Lung (tissue), 12 donors: ENCODE results near the gene SDR39U1. TPM values are rescaled to one million over a fixed set of nuclear protein-coding genes. Genes with fewer than 3 reads are reported as not detected.

ENCODE experiments used
- ATAC-seq: fragments of 200-7000 bp; cut with Tn5 transposase; one replicate; pipeline ENCODE4 v1.9.1; 2020; ENCODE audit warnings: moderate number of reproducible peaks; ENCODE audit not compliant: insufficient read depth, low FRiP score
- DNase-seq, 3 donors: peaks; one replicate each; pipeline ENCODE4 v3.0.0-alpha.2; 2013 to 2017
- H3K27ac ChIP-seq, 2 donors: one replicate each; pipeline ENCODE4 v1.5.1; 2013; ENCODE audit warnings: mild to moderate bottlenecking in 2 of 2, moderate library complexity in 2 of 2, control low read depth in 1 of 2, inconsistent platforms in 1 of 2, low read depth in 1 of 2, low read length in 1 of 2
- H3K27me3 ChIP-seq, 3 donors: one replicate each; pipeline ENCODE4 v1.5.1; 2013; ENCODE audit warnings: low read length in 2 of 3; ENCODE audit not compliant: control insufficient read depth in 3 of 3, insufficient read depth in 3 of 3
- H3K36me3 ChIP-seq, 4 donors: one replicate each; pipeline ENCODE4 v1.5.1; 2013; ENCODE audit warnings: low read length in 4 of 4, mild to moderate bottlenecking in 1 of 4, moderate library complexity in 1 of 4; ENCODE audit not compliant: control insufficient read depth in 4 of 4, insufficient read depth in 4 of 4
- H3K4me1 ChIP-seq, 5 donors: one replicate each; pipeline ENCODE4 v1.5.1; 2013; ENCODE audit warnings: low read length in 5 of 5, mild to moderate bottlenecking in 2 of 5, moderate library complexity in 1 of 5; ENCODE audit not compliant: control insufficient read depth in 5 of 5, insufficient read depth in 5 of 5
- H3K4me3 ChIP-seq: one replicate; pipeline ENCODE4 v1.5.1; 2013; ENCODE audit warnings: mild to moderate bottlenecking, control low read depth, moderate library complexity
- H3K9ac ChIP-seq, 2 donors: one replicate each; pipeline ENCODE4 v1.5.1; 2013; ENCODE audit warnings: low read length in 2 of 2, control low read depth in 1 of 2; ENCODE audit not compliant: insufficient read depth in 1 of 2
- H3K9me3 ChIP-seq, 4 donors: one replicate each; pipeline ENCODE4 v1.5.1; 2013; ENCODE audit warnings: low read length in 3 of 4, mild to moderate bottlenecking in 1 of 4, moderate library complexity in 1 of 4; ENCODE audit not compliant: control insufficient read depth in 4 of 4, insufficient read depth in 3 of 4
- WGBS, 2 donors: extraction: QIAGEN DNeasy Blood & Tissue Kit; methylation state at CpG; one replicate each; pipeline ENCODE4 v1.1.7; 2013; 5-methylcytosine and 5-hydroxymethylcytosine counted together
- polyA plus RNA-seq, 2 donors: library from polyadenylated mRNA; stranded (reverse); fragments of 200-250 nt; gene quantifications; one replicate each; pipeline ENCODE4 v1.2.1, GENCODE V29; 2013
- total RNA-seq, 2 donors: library from RNA; depleted of rRNA in 1 of 2; stranded (reverse); fragments of >200 nt in 1 of 2; gene quantifications; one replicate each; pipeline ENCODE4 v1.2.1, GENCODE V29; 2014 to 2021
- TF ChIP-seq, protein P1 (sequence below): IDR thresholded peaks from 2 replicates; pipeline ENCODE4 v1.5.1; 2012; ENCODE audit warnings: mild to moderate bottlenecking; ENCODE audit errors: control extremely low read depth, extremely low read depth
- donor health status: control.
- donor health status: control.
- donor health status: Bipolar disorder and iron deficiency.
- donor health status: healthy.
- donor health status: DM: yes; HTN: yes; CAD: no.

The SDR39U1 gene
- total and polyA plus RNA-seq, 4 donors, result 19.5 to 63.9 (median 52.8) TPM

DNA sequence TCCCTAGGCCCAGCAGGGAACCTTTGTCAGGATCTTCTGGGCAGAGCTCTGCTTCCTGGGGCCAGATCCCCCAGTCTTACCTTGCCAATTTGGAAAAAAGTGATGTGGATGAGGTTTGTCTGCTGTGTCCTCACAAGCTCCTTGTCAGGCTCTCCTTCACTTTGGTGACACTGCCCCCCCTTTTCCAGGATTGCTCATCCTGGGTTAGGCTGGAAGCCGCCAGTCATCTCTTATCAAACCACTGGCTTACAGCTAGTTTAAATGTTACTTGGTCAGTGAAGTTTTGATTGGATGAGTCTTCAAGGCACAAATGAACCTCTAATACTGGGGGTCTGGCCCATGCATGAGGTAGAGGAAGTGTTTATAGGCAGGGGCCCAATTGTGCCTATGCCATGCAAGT, 28.5 kb downstream of the SDR39U1 start:
- Histone ChIP-seq H3K36me3 (peaks cover 0 to 55% (median 31%) of the 10 kb centered on the region in 4 donors), H3K4me3 (no peak overlapping the region), H3K9ac (no peak overlapping the region), H3K4me1 (peaks cover 0 to 10% (median 3%) of the 10 kb centered on the region in 5 donors), H3K9me3 (no peaks in the 10 kb centered on the region), H3K27ac (no peak overlapping the region), H3K27me3 (no peaks in the 10 kb centered on the region)
- no peak for ATAC-seq
- TF ChIP-seq, protein P1, sequence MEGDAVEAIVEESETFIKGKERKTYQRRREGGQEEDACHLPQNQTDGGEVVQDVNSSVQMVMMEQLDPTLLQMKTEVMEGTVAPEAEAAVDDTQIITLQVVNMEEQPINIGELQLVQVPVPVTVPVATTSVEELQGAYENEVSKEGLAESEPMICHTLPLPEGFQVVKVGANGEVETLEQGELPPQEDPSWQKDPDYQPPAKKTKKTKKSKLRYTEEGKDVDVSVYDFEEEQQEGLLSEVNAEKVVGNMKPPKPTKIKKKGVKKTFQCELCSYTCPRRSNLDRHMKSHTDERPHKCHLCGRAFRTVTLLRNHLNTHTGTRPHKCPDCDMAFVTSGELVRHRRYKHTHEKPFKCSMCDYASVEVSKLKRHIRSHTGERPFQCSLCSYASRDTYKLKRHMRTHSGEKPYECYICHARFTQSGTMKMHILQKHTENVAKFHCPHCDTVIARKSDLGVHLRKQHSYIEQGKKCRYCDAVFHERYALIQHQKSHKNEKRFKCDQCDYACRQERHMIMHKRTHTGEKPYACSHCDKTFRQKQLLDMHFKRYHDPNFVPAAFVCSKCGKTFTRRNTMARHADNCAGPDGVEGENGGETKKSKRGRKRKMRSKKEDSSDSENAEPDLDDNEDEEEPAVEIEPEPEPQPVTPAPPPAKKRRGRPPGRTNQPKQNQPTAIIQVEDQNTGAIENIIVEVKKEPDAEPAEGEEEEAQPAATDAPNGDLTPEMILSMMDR, result no peak
- DNase-seq, result no peak
- 91 to 100% methylated on average over 1 of the region's 1 CpG for WGBS, 2 donors

DNA sequence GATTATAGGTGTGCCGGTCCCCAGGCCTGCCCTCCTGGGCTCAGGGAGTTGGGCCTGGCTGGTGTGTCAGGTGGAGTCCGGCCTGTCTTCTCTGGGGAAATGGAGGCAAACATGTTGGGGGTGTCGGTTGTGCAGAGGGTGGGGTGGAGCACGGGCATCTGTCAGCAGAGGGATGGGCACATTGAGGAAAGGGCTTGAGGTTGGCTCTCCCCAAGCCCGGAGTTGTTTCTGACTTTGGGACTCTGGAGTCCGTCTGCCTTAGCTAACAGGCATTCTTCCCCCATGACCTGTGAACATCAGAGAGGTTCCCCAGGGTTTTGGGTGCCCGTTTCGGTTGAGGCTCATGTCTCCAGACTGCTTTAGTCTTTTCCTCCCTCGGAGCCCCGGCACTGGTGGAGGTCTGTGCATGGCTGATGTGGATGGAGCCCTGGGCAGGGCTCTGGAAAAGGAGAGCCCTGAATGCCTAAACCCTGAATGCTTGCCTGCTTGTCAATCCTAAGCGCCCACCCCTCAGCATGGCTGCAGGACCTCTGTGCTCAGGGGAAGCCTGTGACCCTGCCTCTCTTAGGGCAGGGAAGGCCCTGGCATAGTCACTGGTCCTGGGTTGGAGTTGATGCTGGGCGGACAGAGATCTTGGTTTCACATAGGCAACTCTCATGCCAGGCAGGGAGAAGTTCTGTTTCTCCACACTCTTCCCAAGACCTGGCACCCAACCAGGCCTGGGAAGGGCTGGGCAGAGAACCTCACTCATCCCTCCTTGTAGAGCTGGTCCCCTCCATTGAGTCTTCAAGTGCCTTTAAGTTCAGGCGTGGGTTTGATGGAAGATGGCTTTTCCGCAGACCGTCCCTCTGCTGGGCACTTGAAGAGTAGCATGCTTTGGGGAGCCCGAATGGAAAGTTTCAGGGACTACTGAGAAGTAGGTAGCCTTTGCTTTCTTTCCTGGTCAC, 30.9 kb downstream of the SDR39U1 start:
- H3K36me3 ChIP-seq, result peaks cover 0 to 60% (median 44%) of the 10 kb centered on the region in 4 donors
- no peak overlapping the region for H3K9ac ChIP-seq
- H3K27me3 ChIP-seq, result no peaks in the 10 kb centered on the region
- no peaks in the 10 kb centered on the region for H3K9me3 ChIP-seq
- 70 to 75% methylated on average over 16 of the region's 16 CpGs for WGBS, 2 donors
- ATAC-seq, result peak; percentile 63
- H3K27ac ChIP-seq, result no peak overlapping the region
- peak; percentile 59 to 70 (median 70) for DNase-seq
- H3K4me3 ChIP-seq, result no peak overlapping the region
- TF ChIP-seq, protein P1, result peak; percentile 28
- peaks cover 0 to 22% (median 3%) of the 10 kb centered on the region in 5 donors for H3K4me1 ChIP-seq

DNA sequence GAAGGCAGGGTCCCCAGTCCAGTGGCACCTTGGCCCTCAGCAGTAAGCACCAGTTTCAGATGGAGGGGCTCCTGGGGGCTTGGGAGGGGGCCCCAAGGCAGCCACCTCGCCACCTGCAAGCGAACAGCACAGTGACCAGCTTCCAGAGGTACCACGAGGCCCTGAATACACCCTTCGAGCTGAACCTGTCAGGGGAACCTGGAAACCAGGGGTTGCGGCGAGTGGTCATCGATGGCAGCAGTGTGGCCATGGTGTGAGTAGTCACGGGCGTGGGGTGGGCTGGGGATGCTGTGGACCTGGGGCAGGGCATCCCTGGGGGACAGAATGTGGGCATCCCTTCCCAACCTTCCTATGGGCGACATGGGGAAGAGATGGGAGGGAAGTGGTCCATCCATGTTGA, 32.6 kb downstream of the SDR39U1 start:
- WGBS, 2 donors, result 93% methylated on average over 10 of the region's 10 CpGs
- DNase-seq (no peak), ATAC-seq (no peak)
- H3K36me3 ChIP-seq, result peaks cover 0 to 70% (median 38%) of the 10 kb centered on the region in 4 donors
- H3K9me3 ChIP-seq, result no peaks in the 10 kb centered on the region
- H3K4me3 ChIP-seq, result no peak overlapping the region
- no peaks in the 10 kb centered on the region for H3K27me3 ChIP-seq
- peaks cover 0 to 28% (median 3%) of the 10 kb centered on the region in 5 donors for H3K4me1 ChIP-seq
- no peak overlapping the region for H3K27ac ChIP-seq
- TF ChIP-seq, protein P1, result no peak
- H3K9ac ChIP-seq, result no peak overlapping the region
